ENCODE data around the gene SLC35G4.
"Not testable (repeated sequence)": the region's sequence is repeated elsewhere in the genome, so short reads cannot be mapped to it uniquely, and the experiment has no call there.

SLC35G4 gene

GRCh38 chr18:11609488-11609887 lies at the start of gene SLC35G4:
Gene SLC35G4, plus strand, starts transcription at chr18:11609596. Its CDS starts 0 bp downstream, at chr18:11609596.
- DNase-seq, result not testable (repeated sequence)

GRCh38 chr18:11561293-11561692 lies 48.1 kb upstream of the SLC35G4 start:
- no peak for DNase-seq

GRCh38 chr18:11565716-11566115 lies 43.7 kb upstream of the SLC35G4 start:
- no peak for DNase-seq

GRCh38 chr18:11566236-11566965 lies 43.0 kb upstream of the SLC35G4 start:
- no peak for DNase-seq

GRCh38 chr18:11567396-11567795 lies 42.0 kb upstream of the SLC35G4 start:
- no peak for DNase-seq

GRCh38 chr18:11570073-11570588 lies 39.3 kb upstream of the SLC35G4 start:
- DNase-seq, result no peak

- no peak for DNase-seq
Measured at GRCh38 chr18:11570769-11571412, 38.5 kb upstream of the SLC35G4 start.

- no peak for DNase-seq
Measured at GRCh38 chr18:11572201-11572600, 37.2 kb upstream of the SLC35G4 start.

- no peak for DNase-seq
Measured at GRCh38 chr18:11574545-11574944, 34.9 kb upstream of the SLC35G4 start.

GRCh38 chr18:11577271-11578112 lies 31.9 kb upstream of the SLC35G4 start:
- no peak for DNase-seq

GRCh38 chr18:11578799-11579198 lies 30.6 kb upstream of the SLC35G4 start:
- no peak for DNase-seq

- DNase-seq, result no peak
Measured at GRCh38 chr18:11579916-11580315, 29.5 kb upstream of the SLC35G4 start.

GRCh38 chr18:11581286-11581685 lies 28.1 kb upstream of the SLC35G4 start:
- no peak for DNase-seq

- no peak for DNase-seq
Measured at GRCh38 chr18:11585596-11585995, 23.8 kb upstream of the SLC35G4 start.

GRCh38 chr18:11586896-11587295 lies 22.5 kb upstream of the SLC35G4 start:
- DNase-seq, result no peak

GRCh38 chr18:11587432-11587831 lies 22.0 kb upstream of the SLC35G4 start:
- DNase-seq, result no peak

GRCh38 chr18:11587846-11588245 lies 21.6 kb upstream of the SLC35G4 start:
- no peak for DNase-seq

- DNase-seq, result no peak
Measured at GRCh38 chr18:11591957-11592356, 17.4 kb upstream of the SLC35G4 start.

GRCh38 chr18:11600321-11600720 lies 9.1 kb upstream of the SLC35G4 start:
- DNase-seq, result no peak

GRCh38 chr18:11607906-11608305 lies 1.5 kb upstream of the SLC35G4 start:
- DNase-seq, result no peak

- not testable (repeated sequence) for DNase-seq
Measured at GRCh38 chr18:11608618-11609017, 778 bp upstream of the SLC35G4 start.

GRCh38 chr18:11613073-11613472 lies 3.7 kb downstream of the SLC35G4 start:
- DNase-seq, result not testable (repeated sequence)

GRCh38 chr18:11613611-11614010 lies 4.2 kb downstream of the SLC35G4 start:
- DNase-seq, result not testable (repeated sequence)
